Upper lobe of right lung (tissue), 1 donor: ENCODE results near the gene FABP3. TPM values are rescaled to one million over a fixed set of nuclear protein-coding genes. Genes with fewer than 3 reads are reported as not detected.

Source experiments
- ATAC-seq: fragments of 200-7000 bp; cut with Tn5 transposase; one replicate; pipeline ENCODE4 v1.9.1; 2020; ENCODE audit warnings: mild to moderate bottlenecking, moderate library complexity
- DNase-seq: peaks from one replicate; pipeline ENCODE4 v3.0.0-alpha.2; 2020
- H3K27ac ChIP-seq: fragments of 200-600 bp; one replicate; pipeline ENCODE4 v1.8.0; 2022
- H3K27me3 ChIP-seq: fragments of 200-600 bp; one replicate; pipeline ENCODE4 v1.8.0; 2022; ENCODE audit warnings: mild to moderate bottlenecking
- H3K36me3 ChIP-seq: fragments of 200-600 bp; one replicate; pipeline ENCODE4 v1.8.0; 2022
- H3K4me1 ChIP-seq: fragments of 200-600 bp; one replicate; pipeline ENCODE4 v1.8.0; 2022
- H3K4me3 ChIP-seq: fragments of 200-600 bp; one replicate; pipeline ENCODE4 v1.8.0; 2022; ENCODE audit warnings: mild to moderate bottlenecking
- H3K9me3 ChIP-seq: fragments of 200-600 bp; one replicate; pipeline ENCODE4 v1.8.0; 2022
- CTCF ChIP-seq: fragments of 200-600 bp; IDR thresholded peaks from one replicate; pipeline ENCODE4 v1.8.0; 2022; ENCODE audit warnings: antibody characterized with exemption
- intact Hi-C: fragments of 100-400 bp; cut with DNase I; formaldehyde crosslinking; loops from one replicate; pipeline ENCODE4 v1.11.0; 2022
- total RNA-seq: library from RNA; stranded (reverse); fragmentation: NEBNext Ultra II Directional; extraction: Animal tissue kit (Norgen Biotek cat#: 25700); gene quantifications from one replicate; pipeline ENCODE4 v1.2.1, GENCODE V29; 2021
- donor health status: DM: no; HTN: yes; CAD: no; lungs with severe emphysema.

Gene FABP3
- total RNA-seq, 1 donor from 2014 or later: 63.6 TPM

DNA sequence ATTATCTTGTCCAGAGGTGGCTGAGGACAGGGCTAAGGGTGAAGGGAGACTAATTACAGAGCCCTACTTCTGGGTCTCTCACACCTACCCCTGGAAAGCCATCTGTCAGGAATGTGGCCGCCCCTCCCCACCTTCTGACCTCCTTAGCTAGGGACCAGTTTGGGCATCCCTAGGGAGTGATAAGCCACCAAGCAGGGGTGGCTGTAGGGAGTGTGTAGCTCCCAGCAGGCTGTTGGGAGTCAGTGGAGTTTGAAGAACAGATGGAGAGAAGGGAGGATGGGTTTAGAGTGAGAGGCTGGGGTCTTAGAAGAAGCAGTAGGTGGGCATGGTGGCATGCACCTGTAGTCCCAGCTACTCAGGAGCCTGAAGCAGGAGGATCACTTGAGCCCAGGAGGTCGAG lies 39.3 kb upstream of the FABP3 start:
- Histone ChIP-seq H3K4me3 (no peak overlapping the region), H3K27me3 (peaks cover 13% of the 10 kb centered on the region), H3K36me3 (no peaks in the 10 kb centered on the region), H3K27ac (no peak overlapping the region), H3K9me3 (no peaks in the 10 kb centered on the region), H3K4me1 (peaks cover 14% of the 10 kb centered on the region)
- intact Hi-C loops: no loop called here
- DNase-seq (no peak), ATAC-seq (no peak)
- TF ChIP-seq CTCF: no peak

- intact Hi-C loops: no loop called here
- ATAC-seq (no peak), DNase-seq (no peak)
- Histone ChIP-seq H3K36me3 (no peaks in the 10 kb centered on the region), H3K9me3 (no peaks in the 10 kb centered on the region), H3K4me1 (peaks cover 8% of the 10 kb centered on the region), H3K27me3 (peaks cover 13% of the 10 kb centered on the region), H3K4me3 (no peak overlapping the region), H3K27ac (no peak overlapping the region)
- no peak for TF ChIP-seq CTCF
Observed at GRCh38 chr1:31410871-31411270, 38.0 kb upstream of the FABP3 start.

GRCh38 chr1:31409946-31410858 lies 37.3 kb upstream of the FABP3 start:
- Histone ChIP-seq H3K9me3 (no peaks in the 10 kb centered on the region), H3K36me3 (no peaks in the 10 kb centered on the region), H3K4me3 (no peak overlapping the region), H3K27me3 (peaks cover 13% of the 10 kb centered on the region), H3K27ac (no peak overlapping the region), H3K4me1 (peaks cover 8% of the 10 kb centered on the region)
- DNase-seq: no peak
- no peak for ATAC-seq
- intact Hi-C loops: no loop called here
- no peak for TF ChIP-seq CTCF

DNA sequence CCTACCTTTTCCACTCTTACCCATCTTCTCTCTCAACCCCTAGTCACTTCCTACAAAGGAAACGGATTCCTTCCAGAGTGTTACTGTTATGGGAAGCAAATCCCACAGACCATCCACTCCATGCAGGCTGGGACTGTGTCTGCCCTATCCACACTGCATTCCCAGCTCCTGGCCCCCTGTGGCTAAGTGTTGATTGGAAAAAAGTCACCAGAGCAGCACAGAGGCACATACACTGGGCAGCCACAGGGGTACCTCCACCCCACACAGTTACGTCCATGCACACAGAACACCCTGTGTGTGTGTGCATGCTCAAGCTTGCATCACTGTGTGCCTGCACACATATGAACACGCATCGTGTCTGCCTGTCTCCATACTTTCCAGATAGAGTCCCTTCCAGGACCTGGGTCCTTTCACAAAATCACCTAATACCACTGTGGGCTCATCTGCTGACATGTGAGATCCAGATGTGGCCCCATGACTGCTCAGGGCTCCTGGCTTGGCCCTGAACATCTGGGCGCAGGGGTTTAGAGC lies 36.0 kb upstream of the FABP3 start:
- no peak for TF ChIP-seq CTCF
- Histone ChIP-seq H3K9me3 (no peaks in the 10 kb centered on the region), H3K4me1 (peaks cover 7% of the 10 kb centered on the region), H3K36me3 (no peaks in the 10 kb centered on the region), H3K4me3 (no peak overlapping the region), H3K27me3 (peaks cover 11% of the 10 kb centered on the region), H3K27ac (no peak overlapping the region)
- intact Hi-C loops: no loop called here
- DNase-seq: no peak
- no peak for ATAC-seq

- Histone ChIP-seq H3K4me1 (no peaks in the 10 kb centered on the region), H3K9me3 (no peaks in the 10 kb centered on the region), H3K27me3 (peaks cover 9% of the 10 kb centered on the region), H3K36me3 (no peaks in the 10 kb centered on the region), H3K27ac (no peak overlapping the region), H3K4me3 (no peak overlapping the region)
- no peak for TF ChIP-seq CTCF
- intact Hi-C loops: no loop called here
- ATAC-seq (no peak), DNase-seq (no peak)
Observed at GRCh38 chr1:31407029-31407626, 34.3 kb upstream of the FABP3 start.
